ENCODE data around the gene MEIS2.

MEIS2 gene

DNA sequence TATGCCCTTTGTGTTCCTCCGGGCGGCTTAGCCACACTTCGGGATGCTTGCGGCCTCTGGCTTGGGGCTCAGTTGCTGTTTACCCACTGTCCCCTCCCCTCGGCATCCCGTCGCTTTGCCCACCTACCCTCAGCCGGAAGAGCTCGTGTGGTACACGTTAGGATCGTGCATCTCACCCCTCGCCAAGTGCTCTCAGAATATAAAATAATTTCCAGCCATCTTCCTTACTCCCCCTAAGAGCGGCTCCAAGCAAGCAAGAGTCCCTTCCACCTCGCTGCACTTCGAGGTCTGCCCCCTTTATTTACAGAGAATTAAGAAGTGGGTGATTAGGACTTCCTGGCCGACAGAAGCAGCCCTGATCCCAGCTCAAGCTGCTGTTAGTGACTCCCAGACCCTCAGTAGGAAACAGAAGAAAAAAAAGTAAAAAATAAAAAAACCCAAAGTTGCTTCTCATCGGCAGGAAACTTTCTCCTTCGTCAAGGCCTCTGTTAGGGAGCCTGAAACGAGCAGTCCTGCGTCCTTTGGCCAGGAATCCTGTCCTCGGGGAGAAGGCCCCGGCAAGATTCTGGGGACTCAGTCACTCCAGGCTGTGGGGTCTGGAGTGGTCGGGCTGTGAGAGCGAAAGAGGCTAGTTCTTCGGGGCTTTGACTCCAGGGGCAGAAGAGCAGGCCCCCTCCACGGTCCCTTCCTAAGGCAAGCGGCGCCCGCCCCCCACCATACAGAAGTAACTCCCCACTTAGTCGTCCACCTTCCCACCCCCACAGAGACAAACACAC, 3.0 kb downstream of the MEIS2 start:
- DNase-seq (ENCODE audit: low read depth): no peak

DNA sequence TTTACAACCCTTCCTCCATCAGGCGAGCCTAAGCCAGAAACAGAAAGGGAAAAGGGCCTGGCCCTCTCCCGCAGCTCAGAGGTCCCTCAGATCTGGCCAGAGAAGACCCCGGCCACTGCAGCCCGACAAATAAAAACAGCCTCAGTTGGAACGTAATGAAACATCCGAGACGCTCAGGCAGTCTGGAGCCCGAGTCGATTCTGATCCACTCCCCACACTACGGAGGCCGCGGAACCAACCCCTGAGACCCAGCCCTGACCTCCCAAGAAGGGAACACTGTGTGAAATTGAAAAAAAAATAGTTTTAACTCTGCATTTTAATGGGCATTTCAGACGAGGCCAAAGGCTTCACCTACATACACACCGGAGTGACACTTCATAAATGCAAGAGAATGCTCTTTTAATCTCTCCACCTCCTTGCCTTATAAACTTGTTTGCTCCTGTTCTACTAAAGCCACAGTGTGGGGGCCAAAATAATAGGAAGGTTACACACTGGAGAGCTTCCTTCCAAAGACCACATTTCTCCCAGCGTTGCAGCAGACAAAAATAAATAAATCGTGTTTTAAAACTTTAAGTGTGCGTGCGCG, 3.7 kb downstream of the MEIS2 start:
- DNase-seq (ENCODE audit: low read depth): no peak

DNA sequence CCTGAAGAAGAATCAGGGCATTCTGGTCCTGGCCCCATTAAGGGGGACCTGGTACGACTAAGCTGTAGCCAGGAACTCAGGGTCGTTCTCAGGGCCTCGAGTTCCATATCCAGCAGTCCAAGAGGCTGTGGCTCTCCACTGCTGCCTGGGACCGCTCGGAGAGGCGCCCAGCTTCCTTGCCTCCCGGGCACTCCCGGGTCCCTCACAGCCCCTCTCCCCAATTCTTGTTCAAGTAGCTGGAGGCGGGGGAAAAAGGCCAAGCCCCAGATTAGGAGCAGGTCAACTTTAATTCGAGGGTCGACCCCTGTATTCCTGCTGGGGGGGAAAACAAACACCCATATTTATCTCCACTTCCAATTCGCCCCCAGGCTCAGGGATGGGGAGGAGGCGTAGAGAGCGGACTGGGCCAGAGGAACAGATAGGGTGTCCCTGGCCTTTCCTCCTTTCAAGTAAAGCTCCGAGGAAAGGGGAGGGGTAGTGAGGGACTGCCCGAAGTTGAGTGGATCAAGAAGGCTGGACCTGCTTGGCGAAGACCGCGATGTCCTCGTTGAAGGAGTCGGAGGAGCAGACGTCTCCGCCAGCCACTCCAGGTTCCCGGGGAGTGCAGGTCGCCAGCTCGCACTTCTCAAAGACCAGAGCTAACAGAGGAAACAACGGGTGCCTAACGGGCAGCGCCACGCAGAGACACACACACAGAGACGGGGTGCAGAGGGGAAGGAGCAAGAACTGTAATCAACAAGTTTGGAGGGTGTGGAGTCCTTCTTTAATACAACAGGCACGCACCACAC, 4.4 kb downstream of the MEIS2 start:
- DNase-seq (ENCODE audit: low read depth): no peak

DNA sequence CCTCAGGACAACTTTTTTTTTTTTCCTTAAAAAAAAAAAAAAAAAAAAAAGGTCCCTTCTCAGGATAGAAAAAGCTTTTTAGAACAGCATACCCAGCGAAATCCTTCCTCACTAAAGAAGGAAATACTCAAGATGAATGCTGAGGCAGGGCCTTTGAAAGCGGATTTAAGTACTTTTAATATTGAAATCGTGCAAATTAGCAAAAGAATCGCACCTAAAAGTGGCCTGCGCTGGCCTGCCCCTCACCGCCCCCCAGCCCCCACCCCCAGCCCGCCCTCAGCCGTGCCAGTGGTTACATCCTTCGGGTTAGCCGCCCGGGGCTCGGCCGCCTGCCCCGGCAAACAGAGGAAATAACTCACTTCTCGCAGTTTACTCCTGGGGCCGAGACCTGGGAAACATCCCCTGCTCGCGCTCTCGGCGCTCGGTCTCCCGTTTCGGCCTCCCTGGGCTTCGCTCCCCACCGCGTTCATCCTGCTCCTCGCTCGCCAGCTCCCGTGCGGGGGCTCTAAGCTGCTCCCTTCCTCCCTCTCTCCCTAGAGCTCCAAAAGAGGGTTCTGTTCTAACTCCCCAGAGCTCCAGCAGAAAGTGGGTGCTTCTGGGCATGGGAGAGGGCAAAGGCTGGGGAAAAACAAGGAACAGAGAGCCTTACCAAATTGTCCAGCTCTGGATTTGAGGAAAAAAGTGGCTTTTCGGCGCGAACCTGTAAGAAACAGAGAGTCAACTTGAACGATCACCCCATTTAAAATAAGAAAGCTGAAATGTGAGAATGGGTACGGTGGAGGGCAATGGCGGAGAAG, 5.2 kb downstream of the MEIS2 start:
- DNase-seq (ENCODE audit: low read depth): no peak

DNA sequence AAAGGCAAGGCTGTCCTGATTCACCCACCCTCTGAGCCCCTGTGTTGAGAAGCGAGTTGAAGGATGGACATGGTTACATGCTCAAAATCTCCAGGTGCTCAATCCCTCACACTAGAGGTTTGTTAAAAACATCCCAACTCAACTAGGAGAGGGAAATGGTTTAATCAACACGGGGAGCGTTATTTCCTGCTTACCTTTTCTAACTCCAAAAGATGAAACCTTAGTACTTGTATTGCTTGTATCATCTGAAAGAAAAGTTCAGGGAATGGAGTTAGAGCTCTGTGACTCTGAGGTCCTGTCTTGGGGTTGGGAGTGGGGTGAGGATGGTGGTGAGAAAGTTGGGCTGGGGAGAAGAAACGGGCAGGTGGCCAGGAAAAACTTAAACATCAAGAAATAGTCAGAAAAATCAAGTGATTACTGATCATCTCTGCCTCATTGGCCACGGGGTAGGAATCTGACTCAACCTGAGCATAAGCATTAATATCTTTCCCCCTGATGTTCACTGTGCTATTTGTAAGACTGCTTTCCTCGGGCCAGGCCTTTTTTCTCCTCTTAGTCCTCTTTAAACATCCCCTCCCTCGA, 5.9 kb downstream of the MEIS2 start:
- DNase-seq (ENCODE audit: low read depth): no peak

DNA sequence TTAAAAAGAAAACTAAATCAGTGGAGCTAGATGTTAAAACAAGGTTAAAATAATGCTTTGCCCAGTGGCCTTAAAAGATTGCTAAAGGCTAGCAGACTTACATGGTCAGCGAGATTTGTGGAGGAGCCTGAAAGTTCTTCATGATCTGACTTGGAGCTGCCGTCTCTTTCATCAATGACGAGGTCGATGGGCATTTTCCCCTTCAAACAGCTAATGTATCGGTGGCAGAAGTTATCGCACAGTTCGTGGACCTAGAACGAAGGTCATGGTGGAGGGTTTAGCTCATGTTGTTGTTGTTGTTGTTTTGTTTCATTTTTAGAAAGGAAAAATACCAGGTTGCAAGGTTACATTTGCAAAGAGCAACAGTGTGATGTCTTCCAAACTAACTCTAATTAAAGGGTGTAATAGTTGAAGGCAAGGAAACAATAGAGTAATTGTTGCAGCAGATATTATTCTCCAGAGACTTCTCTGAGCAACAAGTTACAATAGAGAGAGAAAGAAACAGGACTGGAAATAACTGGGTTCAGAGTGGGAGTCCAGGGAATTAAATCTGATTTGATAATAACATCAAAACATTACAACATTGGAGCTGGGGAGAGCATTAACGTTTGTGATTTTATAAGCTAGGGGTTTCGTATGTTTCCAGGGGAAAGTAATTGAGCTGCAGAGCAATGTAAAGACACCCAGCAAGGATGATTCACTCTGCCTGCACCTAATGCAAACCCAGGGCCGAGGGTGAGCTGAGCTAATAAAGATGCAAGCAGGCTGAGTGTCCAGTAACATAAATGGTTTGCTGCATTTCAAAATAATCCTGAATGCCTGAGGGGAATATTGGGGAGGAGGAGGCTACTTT, 6.6 kb downstream of the MEIS2 start:
- no peak for DNase-seq (ENCODE audit: low read depth)

DNA sequence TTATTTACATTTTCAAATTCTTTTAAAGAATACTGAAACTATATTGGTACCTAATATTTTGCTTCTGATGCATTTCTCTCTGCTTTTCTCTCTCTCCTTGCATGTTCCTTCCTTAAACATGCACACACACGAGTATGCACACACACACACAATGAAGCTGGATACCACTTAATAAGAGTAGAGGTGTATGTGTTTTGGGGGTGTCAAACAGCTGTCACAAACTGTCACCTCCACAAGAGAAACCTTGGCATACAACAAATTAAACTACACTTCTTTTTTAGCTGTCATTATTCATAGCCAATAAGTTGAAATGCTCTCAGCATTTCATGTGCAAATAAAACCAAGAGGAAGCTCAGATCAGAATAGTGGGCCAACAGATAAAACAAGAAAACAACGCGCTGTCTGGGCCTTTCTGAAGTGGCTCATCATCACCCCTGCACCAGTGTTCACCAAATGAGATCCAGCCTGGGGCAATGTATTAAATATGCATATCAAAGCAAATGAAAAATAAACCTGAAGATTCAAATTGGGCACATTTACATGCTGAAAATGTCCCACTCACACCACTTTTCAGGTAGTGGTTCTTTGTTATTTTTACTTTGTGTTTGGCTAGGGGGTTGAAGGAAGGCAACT, 9.7 kb downstream of the MEIS2 start:
- DNase-seq (ENCODE audit: low read depth): no peak

DNA sequence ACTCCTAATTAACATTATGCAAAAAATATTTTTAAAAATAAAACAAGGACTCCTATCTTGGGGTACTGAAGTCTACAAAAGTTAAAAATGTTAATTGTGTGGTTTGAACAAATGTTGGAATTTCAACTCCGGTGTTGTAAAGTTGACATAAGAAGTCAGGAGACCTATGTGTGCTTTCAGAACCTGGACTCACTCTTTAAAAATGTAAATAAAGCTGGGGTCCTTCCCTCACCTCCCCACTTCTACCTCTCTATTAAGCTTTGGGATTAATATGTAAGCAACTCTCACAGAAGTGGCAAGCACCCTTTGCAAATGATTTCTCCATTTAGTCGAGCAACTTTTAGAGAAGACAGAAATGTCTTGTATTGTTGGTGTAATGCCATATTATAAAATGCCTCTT, 11.9 kb downstream of the MEIS2 start:
- no peak for DNase-seq (ENCODE audit: low read depth)

DNA sequence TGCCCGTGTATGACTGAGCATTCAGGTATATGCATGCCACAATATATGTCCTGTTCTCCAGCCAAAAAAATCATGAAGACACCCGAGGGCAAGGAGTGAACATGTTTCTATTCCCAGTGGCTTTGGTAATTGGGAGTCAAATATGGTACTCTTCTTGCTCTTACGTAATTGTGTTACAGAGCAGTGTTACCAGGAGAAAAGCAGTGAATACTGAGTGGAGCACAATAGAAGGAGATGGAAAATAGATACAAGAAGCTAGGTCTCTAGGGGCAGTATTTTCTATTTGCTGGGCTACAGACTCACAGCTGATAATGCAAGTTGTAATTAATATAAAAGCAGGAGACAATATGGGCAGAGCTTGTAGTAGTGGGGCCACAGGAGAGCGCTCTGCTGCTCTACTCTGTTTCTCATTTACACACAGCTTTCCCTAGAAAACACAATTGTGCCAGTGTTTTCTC, 13.2 kb downstream of the MEIS2 start:
- DNase-seq (ENCODE audit: low read depth): no peak

DNA sequence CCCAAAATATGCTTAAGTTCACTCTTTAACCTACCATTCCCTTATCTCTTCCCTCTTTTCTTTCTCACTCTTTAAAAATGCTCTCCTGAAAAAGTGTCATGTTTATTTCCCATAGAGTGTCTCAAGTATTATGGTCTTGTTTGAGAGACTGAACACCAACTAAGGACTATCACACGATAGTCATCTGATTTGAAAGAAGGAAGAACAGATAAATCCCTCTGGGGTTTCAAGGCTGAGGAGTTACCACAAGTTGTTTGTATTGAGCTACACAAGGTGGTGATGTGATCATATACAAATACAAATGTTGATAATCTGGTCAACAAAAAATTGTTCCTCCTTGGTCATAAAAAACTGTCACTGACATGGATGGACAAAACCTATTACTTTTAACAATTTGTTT, 13.8 kb downstream of the MEIS2 start:
- DNase-seq (ENCODE audit: low read depth): no peak

DNA sequence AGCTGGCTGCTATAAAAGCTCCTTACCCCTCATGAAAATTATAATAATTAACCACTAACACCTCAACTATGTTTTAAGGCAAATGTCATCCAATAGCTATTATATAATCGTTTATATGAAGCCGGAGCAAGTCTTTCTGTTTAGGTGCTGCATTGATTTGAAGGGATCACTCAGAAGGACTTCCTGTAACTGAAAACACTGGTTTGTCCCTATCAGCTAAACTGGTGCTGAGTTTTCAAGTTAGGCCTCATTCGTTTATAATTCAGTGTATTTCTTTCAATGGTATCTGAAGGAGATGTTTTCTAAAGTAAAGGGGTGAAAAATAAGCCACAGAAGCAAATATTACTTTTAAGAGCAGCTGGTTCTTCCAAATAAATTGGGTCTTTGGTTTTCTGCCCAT, 14.2 kb downstream of the MEIS2 start:
- DNase-seq (ENCODE audit: low read depth): no peak

DNA sequence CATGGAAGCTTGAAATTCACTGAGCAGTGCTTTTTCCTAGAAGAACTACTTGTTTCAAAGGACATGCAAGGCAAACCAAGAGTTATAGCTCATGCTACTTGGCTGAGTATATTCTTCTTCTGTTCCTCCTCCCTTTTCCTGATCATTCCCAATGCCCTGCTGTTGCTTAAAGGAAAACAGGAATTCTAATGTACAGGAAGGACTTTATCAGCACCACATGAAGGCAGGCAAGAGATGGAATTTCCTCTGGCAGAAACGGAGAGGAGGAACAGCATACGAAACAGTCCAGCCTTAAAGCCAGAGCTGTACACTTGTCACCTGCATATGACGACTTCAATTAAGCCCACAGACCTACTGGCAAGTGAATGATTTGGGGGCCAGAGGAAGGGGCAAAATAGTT, 15.7 kb downstream of the MEIS2 start:
- no peak for DNase-seq (ENCODE audit: low read depth)

DNA sequence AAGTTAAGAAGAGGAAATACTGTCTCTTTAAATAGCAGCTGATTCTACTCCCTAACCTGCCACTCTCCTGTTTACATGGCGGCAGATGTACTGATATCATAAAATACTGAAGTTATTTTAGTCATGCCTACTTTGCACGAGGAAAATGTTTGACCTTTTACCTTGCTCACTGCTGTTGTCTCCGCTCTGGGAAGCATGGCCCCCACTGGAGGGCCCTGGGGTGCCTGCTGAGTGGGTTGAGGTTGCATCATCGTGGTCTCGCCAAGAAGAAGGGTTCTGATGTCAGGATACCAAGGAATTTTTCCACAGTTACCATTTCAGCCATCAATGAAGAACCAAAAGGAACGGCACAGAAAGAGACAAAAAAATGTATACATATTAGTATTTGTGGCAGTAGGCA, 16.7 kb downstream of the MEIS2 start:
- DNase-seq (ENCODE audit: low read depth): no peak

DNA sequence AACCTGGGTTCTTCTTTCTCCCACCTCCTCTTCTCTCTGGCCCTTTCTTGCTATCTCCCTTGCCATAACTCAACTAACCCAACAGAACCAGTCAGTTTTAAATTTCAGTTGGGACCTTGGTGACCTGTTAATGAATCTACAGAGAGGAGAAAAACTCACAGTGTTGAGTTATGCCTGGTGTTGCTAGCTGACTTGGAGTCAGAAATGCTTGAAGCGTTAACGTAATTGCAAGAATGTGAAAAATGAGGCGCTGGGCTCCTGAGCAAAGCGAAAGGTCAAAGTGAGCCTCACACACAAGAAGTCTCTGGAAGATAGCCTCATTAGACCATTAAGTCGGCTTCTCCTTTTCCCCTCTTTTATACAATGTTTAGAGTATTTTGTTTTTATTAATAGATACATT, 18.4 kb downstream of the MEIS2 start:
- no peak for DNase-seq (ENCODE audit: low read depth)

DNA sequence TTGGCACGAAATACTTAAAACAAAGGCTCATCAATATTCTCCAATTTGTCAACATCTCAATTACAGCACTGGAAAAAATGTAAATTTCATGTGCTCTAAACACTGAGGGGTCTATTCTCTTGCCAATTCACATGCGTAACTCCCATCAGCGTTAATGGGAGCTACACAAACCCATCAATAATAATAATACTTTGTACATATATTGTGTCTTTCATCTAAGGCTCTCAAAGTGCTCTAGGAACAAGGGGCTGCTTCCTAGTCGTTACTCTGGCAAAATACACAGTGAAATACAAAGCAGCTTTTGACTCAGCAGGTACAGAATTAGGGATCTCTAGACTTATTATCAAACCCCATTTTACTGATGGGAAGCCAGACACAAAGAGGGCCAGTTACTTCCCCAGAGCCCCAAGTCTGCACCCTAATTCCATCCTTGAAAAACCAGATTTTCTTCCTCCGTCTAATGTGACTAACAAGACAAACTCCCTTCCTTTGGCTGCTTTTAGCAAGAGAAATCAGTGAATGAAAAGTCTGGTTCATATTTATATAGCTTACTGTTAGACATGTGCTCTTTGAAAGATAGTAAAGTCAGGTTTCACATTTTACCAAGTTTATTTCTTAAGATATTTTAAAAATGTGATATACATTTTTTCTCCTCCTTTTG, 20.0 kb downstream of the MEIS2 start:
- DNase-seq (ENCODE audit: low read depth): no peak

DNA sequence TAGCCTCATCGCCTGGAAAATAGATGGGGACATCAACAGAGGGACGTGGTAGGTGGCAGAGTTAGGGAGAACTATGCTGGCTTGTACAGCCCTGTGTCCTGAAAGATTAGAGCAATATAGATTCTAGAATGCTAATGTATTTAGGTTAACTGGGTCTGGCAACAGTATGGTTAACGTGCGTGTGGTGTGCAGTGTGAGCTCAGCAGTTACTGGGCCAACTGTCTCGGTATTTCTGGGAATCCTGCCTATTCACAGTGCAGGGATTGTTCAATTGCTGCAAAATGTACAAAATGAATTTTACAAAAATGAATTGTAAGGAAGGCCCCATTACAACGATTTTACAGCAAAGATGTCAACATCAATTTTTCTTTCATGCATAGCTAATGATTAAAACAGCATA, 20.6 kb downstream of the MEIS2 start:
- no peak for DNase-seq (ENCODE audit: low read depth)

DNA sequence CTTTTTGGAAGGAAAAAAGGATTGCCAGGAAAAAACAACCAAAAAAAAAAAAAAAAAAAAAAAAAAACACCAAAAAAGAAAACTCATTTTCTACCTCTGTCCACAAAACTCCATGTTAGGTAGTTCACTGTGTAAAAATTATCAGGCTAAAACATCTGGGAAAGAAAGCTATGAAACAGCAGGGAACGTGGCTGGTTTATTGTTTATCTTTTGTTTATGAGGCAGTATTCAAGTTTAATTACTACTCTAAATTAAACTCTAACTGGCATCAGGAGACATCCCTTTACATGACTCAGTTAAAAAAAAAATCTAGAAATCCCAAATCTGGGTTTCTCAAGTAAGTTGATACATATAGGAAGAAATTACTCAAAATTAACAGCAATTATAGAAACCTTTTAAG, 21.8 kb downstream of the MEIS2 start:
- DNase-seq (ENCODE audit: low read depth): no peak

DNA sequence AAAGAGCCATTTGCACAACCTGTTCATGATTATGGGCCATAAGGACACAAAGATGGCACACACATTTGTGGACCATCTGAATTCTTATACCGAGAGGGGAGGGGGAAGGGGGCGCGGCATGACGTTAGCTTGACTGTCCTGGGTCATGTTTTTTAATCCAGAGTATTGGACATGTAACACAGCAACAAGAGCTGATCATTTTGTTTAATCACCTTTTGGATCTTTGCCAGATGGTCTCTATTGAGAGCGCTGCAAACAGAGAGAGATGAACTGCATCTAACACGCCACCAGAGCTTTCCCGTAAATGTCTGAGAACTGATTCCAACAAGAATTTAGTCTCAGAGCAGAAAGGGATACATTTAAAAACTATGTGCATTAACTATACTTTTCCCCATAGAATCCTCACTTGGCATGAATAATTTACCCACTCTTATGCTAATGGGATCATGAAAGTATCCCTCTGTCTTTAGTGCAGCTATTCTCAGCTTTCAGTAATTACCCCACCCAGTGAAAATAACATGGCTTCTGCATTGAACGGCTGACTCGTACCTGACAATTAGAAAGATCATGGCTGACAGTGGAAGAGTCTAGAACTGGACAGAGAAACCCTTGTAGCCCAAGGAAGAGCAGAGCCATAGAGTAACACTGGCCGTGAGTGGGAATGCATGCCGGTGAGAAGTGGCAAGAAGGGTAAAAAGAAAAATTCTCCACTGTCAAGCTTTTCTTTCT, 22.6 kb downstream of the MEIS2 start:
- DNase-seq (ENCODE audit: low read depth): no peak

DNA sequence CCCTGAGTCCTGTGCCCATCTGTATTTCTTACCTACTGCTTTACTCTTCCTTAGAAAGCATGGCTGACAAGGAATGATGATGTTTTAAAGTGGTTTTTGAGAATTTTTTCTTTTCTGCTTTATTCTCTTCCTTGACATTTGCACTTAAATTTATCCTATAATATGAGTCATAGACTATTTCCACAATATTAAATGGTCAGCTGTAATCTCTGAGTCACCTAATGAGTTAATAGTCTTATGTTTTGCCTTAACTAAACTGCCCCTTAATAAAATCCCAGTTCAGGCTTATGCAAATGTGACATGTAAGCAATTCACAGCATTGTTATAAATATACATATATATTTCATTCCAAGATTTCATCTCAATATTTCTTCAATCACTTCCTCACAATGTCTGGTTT, 23.8 kb downstream of the MEIS2 start:
- no peak for DNase-seq (ENCODE audit: low read depth)
